ENCODE measurements around the gene DEAF1. TPM values are rescaled to one million over a fixed set of nuclear protein-coding genes. Genes with fewer than 3 reads are reported as not detected.

DEAF1 gene
- total and polyA plus RNA-seq, 2 of the 13 experiments (the other 11 are each of a cell fraction or from before 2014, with no cell fraction given): 22.3 to 29.6 TPM

- TF ChIP-seq, protein P1, sequence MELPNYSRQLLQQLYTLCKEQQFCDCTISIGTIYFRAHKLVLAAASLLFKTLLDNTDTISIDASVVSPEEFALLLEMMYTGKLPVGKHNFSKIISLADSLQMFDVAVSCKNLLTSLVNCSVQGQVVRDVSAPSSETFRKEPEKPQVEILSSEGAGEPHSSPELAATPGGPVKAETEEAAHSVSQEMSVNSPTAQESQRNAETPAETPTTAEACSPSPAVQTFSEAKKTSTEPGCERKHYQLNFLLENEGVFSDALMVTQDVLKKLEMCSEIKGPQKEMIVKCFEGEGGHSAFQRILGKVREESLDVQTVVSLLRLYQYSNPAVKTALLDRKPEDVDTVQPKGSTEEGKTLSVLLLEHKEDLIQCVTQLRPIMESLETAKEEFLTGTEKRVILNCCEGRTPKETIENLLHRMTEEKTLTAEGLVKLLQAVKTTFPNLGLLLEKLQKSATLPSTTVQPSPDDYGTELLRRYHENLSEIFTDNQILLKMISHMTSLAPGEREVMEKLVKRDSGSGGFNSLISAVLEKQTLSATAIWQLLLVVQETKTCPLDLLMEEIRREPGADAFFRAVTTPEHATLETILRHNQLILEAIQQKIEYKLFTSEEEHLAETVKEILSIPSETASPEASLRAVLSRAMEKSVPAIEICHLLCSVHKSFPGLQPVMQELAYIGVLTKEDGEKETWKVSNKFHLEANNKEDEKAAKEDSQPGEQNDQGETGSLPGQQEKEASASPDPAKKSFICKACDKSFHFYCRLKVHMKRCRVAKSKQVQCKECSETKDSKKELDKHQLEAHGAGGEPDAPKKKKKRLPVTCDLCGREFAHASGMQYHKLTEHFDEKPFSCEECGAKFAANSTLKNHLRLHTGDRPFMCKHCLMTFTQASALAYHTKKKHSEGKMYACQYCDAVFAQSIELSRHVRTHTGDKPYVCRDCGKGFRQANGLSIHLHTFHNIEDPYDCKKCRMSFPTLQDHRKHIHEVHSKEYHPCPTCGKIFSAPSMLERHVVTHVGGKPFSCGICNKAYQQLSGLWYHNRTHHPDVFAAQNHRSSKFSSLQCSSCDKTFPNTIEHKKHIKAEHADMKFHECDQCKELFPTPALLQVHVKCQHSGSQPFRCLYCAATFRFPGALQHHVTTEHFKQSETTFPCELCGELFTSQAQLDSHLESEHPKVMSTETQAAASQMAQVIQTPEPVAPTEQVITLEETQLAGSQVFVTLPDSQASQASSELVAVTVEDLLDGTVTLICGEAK (IDR thresholded peaks at IDR 0.05): no peak
- TF ChIP-seq, protein P1 (CRISPR knock-in tag; IDR thresholded peaks at IDR 0.05): peak; percentile 65
- TF ChIP-seq ZFP82 (CRISPR knock-in tag; IDR thresholded peaks at IDR 0.05; ENCODE audit: borderline replicate concordance): peak; percentile 88; the same call in 1 of the 2 replicates
- peak; percentile 55; the same call in 1 of the 2 replicates for TF ChIP-seq ZFYVE20 (CRISPR knock-in tag; IDR thresholded peaks at IDR 0.05; ENCODE audit: borderline replicate concordance, low read depth)
- no peak for TF ChIP-seq JUND (CRISPR knock-in tag; IDR thresholded peaks at IDR 0.05)
- TF ChIP-seq ZC3H13 (CRISPR knock-in tag; IDR thresholded peaks at IDR 0.05): peak; percentile 94; the same call in 1 of the 2 replicates
- TF ChIP-seq ZMAT3 (CRISPR knock-in tag; conservative IDR thresholded peaks at IDR 0.05): no peak; the same call in 1 of the 2 replicates
- 0 out of 2 replicates have a peak, but pooled peaks have one; percentile 42 for TF ChIP-seq ZNF749 (CRISPR knock-in tag; IDR thresholded peaks at IDR 0.05; ENCODE audit: borderline replicate concordance)
- no peak for TF ChIP-seq CBX1 (IDR thresholded peaks at IDR 0.05; ENCODE audit: low read depth)
- TF ChIP-seq ZNF280B (CRISPR knock-in tag; IDR thresholded peaks at IDR 0.05; ENCODE audit: borderline replicate concordance): 0 out of 2 replicates have a peak, but pooled peaks have one; percentile 60
- TF ChIP-seq FOXA1 (IDR thresholded peaks at IDR 0.05): no peak
- TF ChIP-seq FOXA1 (CRISPR knock-in tag; IDR thresholded peaks at IDR 0.05): 0 out of 2 replicates have a peak, but pooled peaks have one; percentile 6
- no peak for TF ChIP-seq GABPA (IDR thresholded peaks at IDR 0.05; ENCODE audit: low read depth, low read length)
- 0 out of 2 replicates have a peak, but pooled peaks have one; percentile 24 for TF ChIP-seq GABPA (CRISPR knock-in tag; IDR thresholded peaks at IDR 0.05; ENCODE audit: low read depth)
- 0 out of 2 replicates have a peak, but pooled peaks have one; percentile 24 for TF ChIP-seq GATA4 (IDR thresholded peaks at IDR 0.05; ENCODE audit: borderline replicate concordance, low read depth)
- TF ChIP-seq TRIM24 (CRISPR knock-in tag; IDR thresholded peaks at IDR 0.05): no peak
- peak; percentile 90; the same call in 1 of the 2 replicates for TF ChIP-seq ZNF816 (CRISPR knock-in tag; IDR thresholded peaks at IDR 0.05; ENCODE audit: borderline replicate concordance)
- TF ChIP-seq, protein P2, sequence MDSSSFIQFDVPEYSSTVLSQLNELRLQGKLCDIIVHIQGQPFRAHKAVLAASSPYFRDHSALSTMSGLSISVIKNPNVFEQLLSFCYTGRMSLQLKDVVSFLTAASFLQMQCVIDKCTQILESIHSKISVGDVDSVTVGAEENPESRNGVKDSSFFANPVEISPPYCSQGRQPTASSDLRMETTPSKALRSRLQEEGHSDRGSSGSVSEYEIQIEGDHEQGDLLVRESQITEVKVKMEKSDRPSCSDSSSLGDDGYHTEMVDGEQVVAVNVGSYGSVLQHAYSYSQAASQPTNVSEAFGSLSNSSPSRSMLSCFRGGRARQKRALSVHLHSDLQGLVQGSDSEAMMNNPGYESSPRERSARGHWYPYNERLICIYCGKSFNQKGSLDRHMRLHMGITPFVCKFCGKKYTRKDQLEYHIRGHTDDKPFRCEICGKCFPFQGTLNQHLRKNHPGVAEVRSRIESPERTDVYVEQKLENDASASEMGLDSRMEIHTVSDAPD (CRISPR knock-in tag; IDR thresholded peaks at IDR 0.05): no peak
These were observed 671 bp upstream of the DEAF1 start, which contains the start of gene TMEM80 (continued) for GRCh38 chr11:695538-696248.
